Fibroblast of skin of left quadriceps (primary cell): Measurements from ENCODE around the gene ARL8A.
"Not testable (repeated sequence)": the region's sequence is repeated elsewhere in the genome, so short reads cannot be mapped to it uniquely, and the experiment has no call there.

Experiments used
- DNase-seq, 2 experiments: peaks; one replicate each; pipeline ENCODE4 v3.0.0-alpha.2; 2013; ENCODE audit warnings: low read depth in 2 of 2

ARL8A gene

DNA sequence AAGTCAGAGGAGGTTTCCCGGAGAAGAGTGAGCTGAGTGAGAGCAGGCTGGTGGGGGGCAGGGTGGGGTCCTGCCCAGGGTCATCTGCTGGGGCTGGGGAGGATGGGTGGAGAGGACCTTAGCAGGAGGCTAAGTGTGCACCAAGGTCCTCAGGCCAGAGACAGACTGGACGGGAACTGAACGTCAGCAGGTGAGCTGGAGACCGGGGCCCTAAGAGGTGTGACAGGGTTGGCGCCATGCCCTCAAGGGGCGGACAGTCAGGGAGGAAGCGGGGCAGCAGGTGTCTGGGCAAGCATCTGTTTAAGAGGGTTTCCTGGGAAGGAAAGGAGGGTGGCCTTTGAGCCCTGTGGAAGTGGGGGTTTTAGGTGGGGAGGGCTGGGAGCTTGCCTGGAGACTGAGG is 29.5 kb upstream of the ARL8A start:
- DNase-seq = no peak

DNA sequence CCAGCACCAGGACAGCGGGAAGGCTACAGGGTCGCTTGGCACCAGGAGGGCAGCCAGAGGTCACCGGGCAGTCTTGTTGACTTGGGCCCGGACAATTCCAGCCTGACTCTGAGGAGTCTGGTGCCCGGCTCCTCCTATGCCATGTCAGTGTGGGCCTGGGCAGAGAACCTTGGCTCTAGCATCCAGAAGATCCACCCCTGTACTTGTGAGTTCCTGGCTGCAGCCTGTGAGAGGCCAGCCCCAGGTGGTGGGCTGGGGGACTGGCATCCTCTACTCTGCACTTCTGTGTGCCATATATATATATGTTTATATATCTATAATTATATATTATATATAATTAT is 27.4 kb upstream of the ARL8A start:
- DNase-seq = no peak

DNA sequence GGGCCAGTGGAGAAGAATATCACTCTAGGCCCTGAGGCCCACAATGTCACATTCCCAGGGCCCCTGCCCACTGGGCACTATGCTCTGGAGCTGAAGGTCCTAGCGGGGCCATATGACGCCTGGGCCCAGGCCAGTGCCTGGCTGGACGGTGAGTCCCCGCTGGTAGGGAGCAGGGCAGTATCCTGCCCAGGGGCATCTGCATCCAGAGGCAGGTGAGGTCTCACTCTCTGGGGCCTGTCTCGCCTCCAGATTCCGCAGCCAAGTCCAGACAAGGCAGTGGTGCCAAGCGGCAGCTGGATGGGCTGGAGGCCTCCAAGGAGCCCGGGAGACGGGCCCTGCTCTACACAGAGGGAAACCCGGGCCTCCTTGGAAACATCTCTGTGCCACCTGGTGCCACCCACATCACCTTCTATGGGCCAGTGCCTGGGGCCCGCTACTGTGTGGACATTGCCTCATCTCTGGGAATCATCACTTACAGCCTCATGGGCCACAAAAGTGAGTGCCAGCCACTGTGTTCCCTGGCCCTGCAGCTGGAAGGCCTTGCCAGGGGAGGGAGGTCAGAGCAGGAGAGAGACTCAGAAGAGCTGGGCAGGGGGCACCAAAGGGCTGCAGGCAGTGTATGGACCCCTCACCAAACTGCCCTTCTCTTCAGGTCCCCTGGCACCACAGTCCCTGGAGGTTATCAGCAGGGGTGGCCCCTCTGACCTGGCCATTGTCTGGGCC is 26.9 kb upstream of the ARL8A start:
- no peak for DNase-seq

DNA sequence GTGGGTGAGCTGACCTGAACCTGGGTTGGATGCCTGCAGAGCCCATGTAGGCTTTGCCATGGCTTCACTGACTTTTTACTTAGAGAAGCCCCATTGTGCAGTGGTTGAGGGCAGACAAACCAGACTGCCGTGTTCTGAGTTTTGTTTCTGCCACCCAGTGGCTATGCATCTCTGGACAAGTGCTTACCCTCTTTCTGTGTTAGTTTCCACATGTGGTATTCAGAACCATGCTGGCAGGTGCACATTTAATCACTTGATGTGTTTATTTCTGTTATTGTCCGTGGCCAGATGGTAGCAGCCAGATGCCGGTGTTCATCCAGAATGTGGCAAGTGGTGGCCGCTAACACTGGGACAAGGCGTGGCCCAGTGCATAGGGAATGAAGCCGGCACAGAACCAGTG is 26.2 kb upstream of the ARL8A start:
- DNase-seq = no peak

DNA sequence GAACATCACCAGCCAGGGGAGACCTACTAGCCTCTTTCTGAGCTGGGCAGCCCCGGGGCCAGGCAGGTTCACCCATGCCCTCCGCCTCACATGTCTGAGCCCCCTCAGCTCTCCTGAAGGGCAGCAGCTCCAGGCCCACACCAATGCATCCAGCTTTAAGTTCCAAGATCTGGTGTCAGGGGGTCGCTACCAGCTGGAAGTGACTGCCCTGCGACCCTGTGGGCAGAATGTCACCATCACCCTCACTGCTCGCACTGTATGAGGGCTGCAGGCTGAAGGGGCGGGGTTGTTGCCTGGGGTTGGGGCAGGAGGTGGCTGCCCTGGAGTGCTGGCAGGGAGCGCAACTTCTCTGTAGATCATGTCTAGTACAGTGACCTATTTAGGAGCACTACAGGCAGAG is 24.3 kb upstream of the ARL8A start:
- DNase-seq = no peak

DNA sequence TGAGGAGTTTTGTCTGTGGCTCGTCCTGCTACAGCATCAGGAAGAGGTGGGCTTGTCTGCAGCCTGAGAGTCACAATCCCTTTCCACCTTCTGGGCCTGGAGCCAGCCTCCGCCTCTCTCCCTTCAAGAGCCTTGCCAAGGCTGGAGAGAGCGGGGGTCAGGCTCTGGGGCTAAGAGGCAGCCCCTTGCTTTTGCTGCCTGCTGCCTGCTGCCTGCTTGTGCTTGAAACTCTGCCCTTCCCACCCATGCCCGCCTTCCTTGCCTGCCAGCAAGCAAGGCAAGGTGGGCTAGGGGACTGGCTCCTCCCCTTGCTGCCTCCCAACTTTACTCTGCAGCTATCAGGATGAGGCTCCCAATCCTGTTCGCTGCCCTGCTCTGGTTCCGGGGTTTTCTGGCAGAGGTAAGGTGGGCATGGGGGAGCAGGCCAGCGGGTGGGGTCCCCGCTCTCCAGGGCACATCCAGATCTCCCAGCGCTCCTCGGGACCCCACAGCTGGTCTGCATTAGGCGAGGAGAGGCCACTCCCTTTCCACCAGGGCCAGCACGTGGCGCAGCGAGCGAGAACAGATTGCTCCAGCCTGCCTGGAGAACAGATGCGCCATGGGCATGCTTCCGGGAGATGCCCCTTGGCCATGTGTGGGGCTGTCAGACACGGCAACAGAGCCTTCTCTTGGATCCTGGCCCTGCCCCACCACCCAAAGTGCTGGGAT is 23.3 kb upstream of the ARL8A start:
- peak; percentile 20 to 29 for DNase-seq

DNA sequence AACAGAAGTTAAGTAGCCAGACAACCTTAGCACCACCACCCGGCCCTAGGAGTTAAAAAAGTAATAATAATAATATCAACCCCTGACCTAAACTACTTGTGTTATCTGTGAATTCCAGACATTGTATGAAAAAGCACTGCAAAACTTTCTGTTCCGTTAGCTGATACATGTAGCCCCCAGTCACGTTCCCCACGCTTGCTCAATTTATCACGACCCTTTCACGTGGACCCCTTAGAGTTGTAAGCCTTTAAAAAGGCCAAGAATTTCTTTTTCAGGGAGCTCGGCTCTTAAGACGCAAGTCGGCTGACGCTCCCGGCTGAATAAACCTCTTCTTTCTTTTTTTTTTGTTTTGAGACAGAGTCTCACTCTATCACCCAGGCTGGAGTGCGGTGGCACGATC is 22.5 kb upstream of the ARL8A start:
- not testable (repeated sequence) for DNase-seq

DNA sequence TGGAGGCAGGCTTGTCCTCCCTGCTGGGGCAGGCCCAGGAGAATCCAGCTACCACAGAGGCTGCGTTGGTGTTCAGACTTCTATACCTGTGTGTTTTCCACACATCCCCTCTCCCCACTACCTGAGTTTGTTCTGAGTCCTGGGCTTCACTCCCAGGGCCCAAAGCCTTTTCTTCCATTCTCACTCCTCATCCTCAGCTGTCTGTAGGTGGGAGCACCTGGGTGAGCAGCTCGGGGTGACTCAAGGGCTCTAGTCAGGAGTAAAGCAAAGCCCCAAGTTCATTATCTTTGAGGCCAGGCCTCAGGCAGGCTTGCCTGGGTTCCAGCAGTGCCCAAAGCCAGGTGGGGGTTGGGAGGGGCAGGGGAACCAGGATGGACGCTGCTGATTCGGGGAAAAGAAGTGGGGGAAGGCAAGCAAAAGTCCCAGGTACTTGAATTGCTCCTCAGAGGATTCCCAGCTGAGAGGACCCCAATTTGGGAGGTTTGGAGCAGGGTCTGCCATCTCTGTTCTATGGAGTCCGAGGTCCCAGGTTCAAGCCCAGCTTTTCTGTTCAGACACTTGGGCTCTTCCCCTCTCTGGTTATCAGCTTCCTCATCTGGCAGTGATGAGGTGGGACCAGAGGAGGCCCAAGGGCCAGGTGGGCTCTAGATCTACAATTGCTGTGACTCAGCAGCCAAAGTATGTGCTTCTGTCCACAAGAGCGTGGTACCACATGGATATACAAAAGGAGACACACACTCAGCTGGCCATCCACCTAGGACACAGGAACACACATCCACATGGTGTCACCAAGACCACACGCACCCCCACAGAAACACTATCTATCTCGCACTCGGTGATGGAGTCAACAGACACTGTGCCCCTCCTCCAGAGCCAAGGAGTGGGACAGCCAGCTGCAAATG is 21.7 kb upstream of the ARL8A start:
- DNase-seq = no peak

DNA sequence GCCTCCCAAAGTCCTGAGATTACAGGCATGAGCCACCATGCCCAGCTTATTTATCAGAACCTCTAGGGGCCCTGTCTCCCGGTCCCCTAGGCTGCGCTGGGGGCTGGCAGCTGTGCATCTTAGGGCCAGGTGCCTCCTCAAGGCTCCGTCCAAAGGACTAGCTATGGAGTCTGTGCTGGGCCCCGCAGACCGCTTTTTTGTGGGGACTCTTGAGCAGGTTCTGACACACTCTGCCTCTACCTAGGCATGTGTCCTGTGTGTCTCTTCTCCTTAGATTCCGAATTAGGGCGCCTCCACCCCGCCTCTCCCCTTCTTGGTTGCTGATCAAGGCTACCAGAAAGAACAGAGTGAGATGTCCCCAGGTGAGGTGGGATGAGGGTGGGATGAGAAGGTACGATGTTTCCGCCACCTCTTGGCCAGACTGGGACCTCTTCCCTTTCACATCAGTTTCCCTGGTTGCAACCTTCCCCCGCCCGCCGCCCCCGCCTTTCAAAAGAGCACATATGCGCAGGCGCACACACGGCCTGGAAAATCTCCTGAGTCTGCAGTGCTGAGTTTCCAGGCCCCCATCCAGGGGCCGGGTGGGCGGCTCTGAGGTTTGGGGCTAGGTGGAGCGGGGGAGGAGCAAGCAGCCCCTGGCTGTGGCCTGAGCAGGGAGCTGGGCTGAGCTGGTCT is 20.9 kb upstream of the ARL8A start:
- no peak for DNase-seq

DNA sequence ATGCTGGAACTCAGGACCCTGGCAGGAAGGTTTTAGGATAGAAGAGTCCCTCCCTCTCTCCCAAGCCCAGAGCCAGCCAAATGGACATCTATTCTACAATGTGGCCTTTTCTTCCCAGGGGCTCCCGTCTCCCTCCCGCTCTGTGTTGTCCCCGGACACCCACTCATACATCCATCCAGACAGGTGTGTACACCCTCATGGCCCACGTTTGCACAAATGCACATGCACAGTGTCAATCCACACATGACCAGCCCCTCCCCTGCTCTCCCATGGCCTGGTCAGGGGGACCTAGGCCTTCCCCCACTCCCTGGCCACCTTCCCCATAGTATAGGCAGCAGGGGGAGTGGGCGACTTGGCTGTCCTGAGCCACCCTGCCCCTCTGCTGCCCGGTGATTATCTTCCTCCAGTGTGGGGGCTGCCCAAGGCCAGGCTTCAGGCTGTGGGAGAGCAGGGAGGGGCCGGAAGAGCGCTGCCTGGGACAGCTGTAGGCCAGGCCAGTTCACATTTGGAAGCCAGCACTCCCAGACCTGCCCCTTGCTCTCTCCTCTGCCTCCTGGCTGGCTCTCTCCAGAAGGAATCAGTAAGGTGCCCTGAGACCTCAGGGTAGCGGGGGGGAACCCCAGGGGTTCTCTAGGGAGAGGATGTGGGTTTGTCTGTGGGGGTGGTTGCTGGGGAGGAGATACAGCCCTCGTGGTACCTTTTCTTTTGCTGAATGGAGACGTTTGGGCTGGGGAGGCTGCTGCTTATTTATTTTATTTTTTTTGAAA is 19.9 kb upstream of the ARL8A start:
- no peak for DNase-seq

DNA sequence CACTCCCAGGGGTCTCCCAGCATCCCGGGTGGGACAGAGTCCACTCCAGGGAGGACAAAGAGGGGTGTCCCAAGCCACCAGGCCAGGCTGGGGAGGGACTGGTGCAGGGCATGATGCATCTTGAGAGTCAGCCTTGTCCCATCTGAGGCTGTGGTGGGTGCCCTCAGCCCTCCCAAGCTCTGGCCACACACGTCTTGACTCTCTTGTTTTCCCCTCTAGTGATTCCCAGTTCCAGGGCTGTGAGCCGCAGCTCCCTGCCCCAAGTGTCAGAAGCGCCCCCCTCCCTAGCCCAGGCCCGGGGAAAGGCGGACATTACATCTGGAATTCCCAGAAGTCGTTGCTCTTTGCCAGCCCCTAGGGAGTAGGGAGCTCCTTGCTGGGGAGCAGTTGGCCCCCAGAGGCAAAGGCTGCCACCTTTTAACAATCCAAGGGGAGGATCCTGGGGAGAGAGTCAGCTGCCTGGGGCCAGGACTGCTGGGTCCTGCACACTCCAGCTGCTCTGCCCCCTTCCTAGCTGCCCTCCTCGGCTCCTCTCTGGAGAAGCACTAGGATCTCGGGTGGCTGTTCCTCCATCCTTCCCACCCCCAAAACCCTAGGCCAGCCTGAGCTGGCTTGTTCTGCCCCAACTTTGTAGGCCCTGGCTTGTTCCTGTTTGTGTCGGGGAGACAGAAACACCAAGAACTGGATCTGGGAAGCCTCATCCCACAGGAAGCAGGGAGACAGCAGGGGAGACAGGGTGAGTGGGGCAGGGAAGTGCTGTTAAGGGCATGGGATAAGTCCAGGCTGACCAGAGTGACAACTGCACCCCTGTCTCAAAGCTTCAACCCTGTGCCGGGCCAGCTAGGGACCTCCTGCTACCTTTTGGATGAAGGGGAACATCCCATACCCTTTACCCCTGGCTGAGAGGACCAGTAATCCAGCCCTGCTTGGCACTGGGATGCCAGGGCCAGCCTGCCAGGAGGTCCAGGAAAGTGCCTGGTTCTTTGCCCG is 19.0 kb upstream of the ARL8A start:
- DNase-seq = no peak

DNA sequence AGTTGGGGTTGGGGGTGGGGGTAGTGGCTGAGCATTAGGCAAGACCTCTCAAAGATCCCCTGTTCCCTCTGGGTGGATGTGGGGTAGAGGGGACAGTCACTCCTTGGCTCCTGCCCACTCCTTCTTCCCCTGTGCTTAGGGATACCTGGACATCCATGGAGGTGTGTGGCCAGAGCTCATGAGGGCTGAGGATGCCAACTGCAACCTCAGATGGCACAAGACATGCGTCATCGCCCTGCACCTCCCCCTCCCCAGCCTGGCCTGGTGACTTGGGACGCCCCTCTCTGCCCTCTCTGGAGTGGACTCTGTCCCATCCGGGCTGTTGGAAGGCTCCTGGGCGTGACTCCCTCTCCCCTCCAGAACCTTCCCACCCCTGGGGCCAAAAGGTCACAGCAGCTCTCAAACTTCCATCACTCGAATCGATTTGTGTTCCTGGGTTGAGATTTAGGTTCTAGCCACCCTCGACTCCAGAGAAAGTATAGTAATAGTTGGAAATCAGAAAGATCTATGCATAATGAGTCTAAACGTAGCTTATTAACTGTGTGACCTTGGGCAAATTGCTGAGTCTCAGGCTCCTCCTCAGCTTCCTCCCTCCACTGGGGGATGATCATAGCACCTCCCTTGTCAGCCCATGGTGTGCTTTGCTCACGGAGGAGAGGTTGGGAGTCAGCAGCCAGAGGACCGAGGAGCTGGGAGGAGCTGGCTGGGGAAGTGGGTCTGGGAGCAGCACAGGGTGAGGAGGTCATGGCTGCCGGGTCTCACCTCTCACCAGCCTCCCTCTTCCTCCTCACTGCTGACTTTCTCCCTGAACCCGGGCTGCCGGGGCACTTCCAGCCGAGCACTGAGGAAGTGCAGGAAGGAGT is 18.1 kb upstream of the ARL8A start:
- no peak for DNase-seq

DNA sequence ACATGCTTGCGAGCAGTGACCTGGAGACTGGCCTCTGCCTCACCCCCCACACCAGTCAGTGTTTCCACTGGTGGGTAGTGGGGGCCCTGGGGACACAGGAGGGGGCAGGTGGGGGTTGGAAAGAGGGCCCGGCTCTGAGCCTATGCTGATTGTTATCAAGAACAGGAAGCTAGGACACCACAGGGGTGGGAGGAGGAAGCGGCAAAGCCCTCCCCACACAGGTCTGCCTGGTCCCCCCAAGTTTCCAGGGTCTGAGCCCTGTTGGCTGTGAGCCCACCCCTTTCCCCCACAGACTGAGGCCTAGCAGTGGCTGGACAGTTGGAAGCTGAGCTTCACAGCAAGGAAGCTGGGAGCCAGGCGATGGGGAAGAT is 17.5 kb upstream of the ARL8A start:
- DNase-seq = no peak

DNA sequence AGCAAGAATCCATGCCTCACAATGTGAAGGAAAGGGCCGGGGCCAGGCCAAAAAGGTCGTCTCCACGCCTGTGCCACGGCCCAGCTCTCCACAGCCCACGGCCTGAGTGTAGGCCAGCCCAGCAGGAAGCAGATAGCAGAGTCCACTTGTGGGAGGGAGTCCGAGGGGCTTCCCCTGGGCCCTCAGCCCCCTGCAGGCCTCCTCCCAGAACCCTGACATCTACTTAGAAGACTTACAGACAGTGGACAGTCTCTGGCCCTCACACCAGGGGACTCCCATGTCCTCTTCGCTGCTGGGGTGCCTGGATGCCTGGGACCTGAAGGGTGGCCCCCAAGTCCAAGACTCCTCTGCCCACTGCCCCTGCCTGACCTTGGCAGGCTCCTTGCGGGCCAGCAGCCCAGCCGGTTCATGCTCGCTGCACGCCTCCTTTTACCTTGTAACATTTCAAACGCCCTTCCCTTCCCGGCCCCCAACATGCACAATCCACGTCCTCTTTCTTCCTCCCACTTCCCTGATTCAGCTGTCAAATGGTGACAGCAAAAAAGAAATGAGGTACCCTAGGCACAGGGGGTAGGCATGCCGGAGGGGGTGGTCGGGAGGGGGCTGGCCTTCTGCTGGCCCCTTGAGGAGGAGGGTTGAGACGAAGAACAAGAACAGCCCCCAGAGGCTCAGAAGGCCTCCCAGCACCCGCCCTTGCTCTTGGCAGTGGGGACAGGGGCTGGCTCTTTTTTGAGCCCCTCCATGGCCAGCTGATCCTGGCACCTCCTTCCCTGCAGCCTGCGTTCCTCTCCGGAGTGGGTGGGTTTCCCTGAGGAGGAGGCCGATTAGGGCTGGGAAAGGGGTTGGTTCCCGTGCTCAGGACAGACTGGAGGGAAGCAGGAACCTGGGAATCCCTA is 16.9 kb upstream of the ARL8A start:
- DNase-seq = no peak

DNA sequence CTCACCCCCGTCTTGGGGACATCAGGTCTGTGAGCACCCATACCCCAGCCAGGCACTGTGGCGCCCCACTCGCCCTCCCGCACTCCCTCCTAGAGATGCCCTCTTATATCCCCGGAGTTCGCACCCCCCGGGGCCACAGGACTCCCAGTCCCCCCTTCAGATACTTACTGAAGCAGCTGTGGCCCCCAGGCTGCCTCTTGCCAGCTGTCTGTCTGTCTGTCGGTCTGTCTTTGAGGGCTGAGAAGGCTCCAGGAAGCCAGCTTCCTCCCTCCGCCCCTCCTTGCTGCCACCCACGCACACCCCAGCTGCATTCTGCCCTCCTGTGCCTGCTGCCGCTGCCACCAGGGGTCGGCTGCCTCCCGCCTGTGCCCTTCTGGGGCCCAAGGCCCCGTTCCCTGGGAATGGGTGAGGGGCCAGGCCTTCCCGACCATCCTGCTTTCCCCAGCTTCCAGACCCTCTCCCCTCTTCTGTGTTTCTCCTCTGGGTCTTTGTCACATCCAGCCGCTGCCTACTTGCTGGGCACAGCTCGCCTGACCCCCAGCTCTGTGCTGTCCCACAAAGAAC is 15.9 kb upstream of the ARL8A start, which contains the start of gene PTPN7:
Gene PTPN7 (minus strand): TSS at position 226 of the 564 bp plus-strand sequence. CDS start 1,200 bp downstream, outside the sequence.
- no peak for DNase-seq

DNA sequence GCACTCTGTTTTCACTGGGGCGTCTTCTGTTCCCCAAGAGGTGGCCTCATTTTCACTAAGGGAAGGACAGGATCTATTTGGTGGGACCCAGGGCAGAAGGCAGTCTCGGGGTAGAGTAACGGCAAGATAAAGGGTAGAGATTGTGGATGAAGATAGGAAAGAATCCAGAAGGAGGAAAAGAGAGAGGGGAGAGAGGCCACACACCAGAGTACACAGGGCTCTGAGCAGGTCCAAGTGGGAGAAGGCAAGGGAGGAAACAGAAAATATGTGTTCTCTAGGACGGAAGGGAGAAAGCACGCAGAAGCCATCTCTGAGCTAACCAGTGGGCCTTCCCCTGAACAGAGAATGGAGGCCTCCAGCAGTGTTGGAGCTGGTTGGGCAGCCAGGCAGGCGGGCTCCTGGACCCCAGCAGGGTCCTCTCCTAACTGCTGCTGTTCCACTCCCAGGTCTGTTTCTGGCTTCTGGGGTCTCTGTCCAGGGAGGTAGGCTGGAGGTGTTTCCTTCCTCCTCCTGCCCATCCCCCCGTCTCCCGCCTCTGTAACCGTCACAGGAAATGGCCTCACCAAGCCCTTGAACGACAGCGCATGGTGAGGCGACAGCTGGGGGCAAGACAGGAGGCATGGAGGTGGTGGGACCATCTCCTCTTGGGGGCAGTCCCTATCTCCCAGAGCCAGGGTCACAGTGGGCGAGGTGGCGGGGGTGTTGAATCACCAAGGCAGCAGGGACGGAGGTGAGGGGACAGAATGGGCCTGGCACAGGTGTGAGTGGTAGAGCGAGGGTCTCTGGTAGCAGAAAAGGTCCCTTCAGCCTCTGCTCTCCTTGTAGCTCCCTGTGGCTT is 15.2 kb upstream of the ARL8A start:
- no peak for DNase-seq
